H1 (cell line): Measurements from ENCODE around the gene TTYH2. TPM values are rescaled to one million over a fixed set of nuclear protein-coding genes. Genes with fewer than 3 reads are reported as not detected.

Source experiments
- CTCF ChIA-PET: fragments of 300-600 bp; sonication (Branson Sonifier 250); formaldehyde crosslinking; loops from one replicate; lab custom pipeline; 2021; ENCODE audit not compliant: partially characterized antibody; lab: Charles Lee
- POLR2A ChIA-PET: fragments of 300-600 bp; sonication (Branson Sonifier 250); formaldehyde crosslinking; loops from one replicate; lab custom pipeline; 2021; ENCODE audit warnings: inconsistent platforms; ENCODE audit not compliant: partially characterized antibody; lab: Charles Lee
- DNase-seq, 2 experiments: peaks; one replicate each; pipeline versions ENCODE4 v3.0.0 to v3.0.0-alpha.2; 2010 to 2022; ENCODE audit warnings: low spot score in 2 of 2, low read depth in 1 of 2, mixed read lengths in 1 of 2
- FAIRE-seq: peaks from 2 replicates; lab custom pipeline; 2011; peaks lifted over from hg19 to GRCh38; lab: Jason Lieb, UNC
- H2AFZ ChIP-seq: 2 replicates; pipeline ENCODE4 v1.8.1; 2012; ENCODE audit warnings: low read length, inconsistent platforms
- H2AK5ac ChIP-seq: 2 replicates; pipeline ENCODE4 v1.6.1; 2013; ENCODE audit warnings: low read depth, low read length
- H2BK120ac ChIP-seq: replicated peaks from 2 replicates; pipeline ENCODE3; 2013; ENCODE audit warnings: low read depth, low read length, inconsistent platforms
- H2BK12ac ChIP-seq: 2 replicates; pipeline ENCODE4 v1.6.1; 2013; ENCODE audit warnings: low read depth, low read length
- H2BK15ac ChIP-seq: 2 replicates; pipeline ENCODE4 v1.6.1; 2013; ENCODE audit warnings: low read length
- H2BK20ac ChIP-seq: 2 replicates; pipeline ENCODE4 v1.6.1; 2013; ENCODE audit warnings: low read length
- H2BK5ac ChIP-seq: 2 replicates; pipeline ENCODE4 v1.6.1; 2013; ENCODE audit warnings: low read depth, low read length
- H3K14ac ChIP-seq: 2 replicates; pipeline ENCODE4 v1.6.1; 2013; ENCODE audit warnings: inconsistent platforms; ENCODE audit not compliant: insufficient read length
- H3K18ac ChIP-seq: 2 replicates; pipeline ENCODE4 v1.6.1; 2013; ENCODE audit warnings: low read length; ENCODE audit errors: extremely low read depth
- H3K23ac ChIP-seq: 2 replicates; pipeline ENCODE4 v1.6.1; 2013; ENCODE audit warnings: inconsistent platforms; ENCODE audit not compliant: insufficient read length
- H3K23me2 ChIP-seq: 2 replicates; pipeline ENCODE4 v1.6.1; 2013; ENCODE audit warnings: low read depth, low read length
- H3K27ac ChIP-seq: 2 replicates; pipeline ENCODE4 v1.6.1; 2011; ENCODE audit warnings: low read depth, low read length, inconsistent platforms
- H3K27me3 ChIP-seq, 4 experiments: replicated peaks in 1 of 4; 1 replicate in 1 of 4; 2 replicates in 3 of 4; pipeline versions ENCODE4 v1.6.1 to v1.8.1; 2011 to 2013; ENCODE audit warnings: low read length in 3 of 4, mild to moderate bottlenecking in 3 of 4, inconsistent platforms in 2 of 4, mixed read lengths in 2 of 4, moderate library complexity in 1 of 4; ENCODE audit not compliant: control insufficient read depth in 3 of 4, insufficient read depth in 3 of 4; ENCODE audit errors: extremely low read depth in 1 of 4
- H3K36me3 ChIP-seq, 4 experiments: 2 replicates each; pipeline versions ENCODE4 v1.6.1 to v1.8.1; 2011 to 2013; ENCODE audit warnings: mild to moderate bottlenecking in 4 of 4, low read length in 3 of 4, moderate library complexity in 2 of 4, control low read depth in 1 of 4, inconsistent platforms in 1 of 4; ENCODE audit not compliant: insufficient read depth in 4 of 4, control insufficient read depth in 2 of 4
- H3K4ac ChIP-seq: replicated peaks from 2 replicates; pipeline ENCODE3; 2013; ENCODE audit warnings: low read length, low read depth, mixed read lengths, inconsistent platforms; ENCODE audit not compliant: insufficient read length
- H3K4me1 ChIP-seq, 4 experiments: replicated peaks in 1 of 4; 1 replicate in 1 of 4; 2 replicates in 3 of 4; pipeline versions ENCODE4 v1.6.1 to v1.8.1; 2011 to 2013; ENCODE audit warnings: low read length in 3 of 4, inconsistent platforms in 2 of 4, mixed read lengths in 1 of 4; ENCODE audit not compliant: insufficient read depth in 4 of 4, control insufficient read depth in 3 of 4
- H3K4me2 ChIP-seq, 2 experiments: 2 replicates each; pipeline versions ENCODE4 v1.6.1 to v1.8.1; 2011 to 2013; ENCODE audit warnings: low read depth in 2 of 2, low read length in 2 of 2, control low read depth in 1 of 2, inconsistent platforms in 1 of 2, mild to moderate bottlenecking in 1 of 2; ENCODE audit not compliant: insufficient read depth in 1 of 2
- H3K4me3 ChIP-seq, 4 experiments: fragments of 200-600, 300-600 bp in 1 of 4; sonication (generic), shearing (Covaris generic), sonication (Bioruptor Twin) in 1 of 4; 2 replicates each; pipeline versions ENCODE4 v1.5.1 to v1.8.1; 2011 to 2016; ENCODE audit warnings: low read length in 4 of 4, low read depth in 3 of 4, control low read depth in 2 of 4, inconsistent platforms in 2 of 4, mild to moderate bottlenecking in 2 of 4, mixed read lengths in 1 of 4, moderate library complexity in 1 of 4; ENCODE audit not compliant: insufficient read depth in 2 of 4; ENCODE audit errors: extremely low read depth in 1 of 4
- H3K56ac ChIP-seq: replicated peaks from 2 replicates; pipeline ENCODE3; 2013; ENCODE audit warnings: low read depth, mild to moderate bottlenecking, mixed read lengths, low read length, inconsistent platforms; ENCODE audit not compliant: insufficient read length
- H3K79me1 ChIP-seq: 2 replicates; pipeline ENCODE4 v1.6.1; 2013; ENCODE audit warnings: low read depth, low read length, control low read depth
- H3K79me2 ChIP-seq, 2 experiments: 2 replicates each; pipeline versions ENCODE4 v1.6.1 to v1.8.1; 2012 to 2013; ENCODE audit warnings: low read length in 2 of 2, mild to moderate bottlenecking in 2 of 2, inconsistent platforms in 1 of 2; ENCODE audit not compliant: insufficient read depth in 2 of 2, control insufficient read depth in 1 of 2
- H3K9ac ChIP-seq, 4 experiments: replicated peaks in 1 of 4; 1 replicate in 1 of 4; 2 replicates in 3 of 4; pipeline versions ENCODE4 v1.6.1 to v1.8.1; 2011 to 2013; ENCODE audit warnings: low read depth in 3 of 4, low read length in 3 of 4, control low read depth in 2 of 4, mild to moderate bottlenecking in 2 of 4, moderate library complexity in 2 of 4, inconsistent platforms in 1 of 4; ENCODE audit errors: extremely low read depth in 1 of 4
- H3K9me3 ChIP-seq, 2 experiments: 2 replicates each; pipeline versions ENCODE4 v1.6.1 to v1.8.1; 2012 to 2013; ENCODE audit warnings: mild to moderate bottlenecking in 2 of 2, moderate library complexity in 2 of 2, control low read depth in 1 of 2, inconsistent platforms in 1 of 2, low read depth in 1 of 2, low read length in 1 of 2, mixed read lengths in 1 of 2; ENCODE audit not compliant: insufficient read depth in 2 of 2
- H4K20me1 ChIP-seq, 2 experiments: replicated peaks in 1 of 2; 2 replicates each; pipeline versions ENCODE3 to v1.8.1; 2011 to 2013; ENCODE audit warnings: inconsistent platforms in 2 of 2, low read length in 2 of 2, mild to moderate bottlenecking in 1 of 2; ENCODE audit not compliant: insufficient read depth in 2 of 2, control insufficient read depth in 1 of 2
- H4K5ac ChIP-seq: 2 replicates; pipeline ENCODE4 v1.6.1; 2013; ENCODE audit warnings: low read length, low read depth, mixed read lengths, inconsistent platforms; ENCODE audit not compliant: insufficient read length
- H4K8ac ChIP-seq: 2 replicates; pipeline ENCODE4 v1.8.0; 2013; ENCODE audit warnings: mild to moderate bottlenecking, moderate library complexity, low read length, inconsistent platforms; ENCODE audit not compliant: insufficient read depth; ENCODE audit errors: extremely low read depth
- H4K91ac ChIP-seq: replicated peaks from 2 replicates; pipeline ENCODE3; 2013; ENCODE audit warnings: low read length, mixed read lengths, inconsistent platforms; ENCODE audit not compliant: insufficient read length
- PHF8 ChIP-seq: fragments of 200-600 bp; sonication (generic); conservative IDR thresholded peaks from 2 replicates; pipeline ENCODE4 v1.7.1; 2012; ENCODE audit warnings: low read depth, mild to moderate bottlenecking, inconsistent platforms, low read length, moderate library complexity
- TAF1 ChIP-seq: IDR thresholded peaks from 2 replicates; pipeline ENCODE4 v1.6.1; 2011; ENCODE audit warnings: mild to moderate bottlenecking, low read depth, low read length
- WGBS, 2 experiments: shearing (Covaris generic) in 1 of 2; methylation state at CpG; one replicate each; pipeline versions ENCODE4 v1.1.6 to v1.1.7; 2013 to 2015; ENCODE audit warnings: low lambda C conversion rate in 2 of 2, mixed read lengths in 2 of 2, inconsistent platforms in 1 of 2, low coverage in 1 of 2, missing lambda C conversion rate in 1 of 2; ENCODE audit not compliant: insufficient replicate concordance in 2 of 2, insufficient coverage in 1 of 2, insufficient read length in 1 of 2; ENCODE audit errors: extremely low coverage in 1 of 2, missing lambda C conversion rate in 1 of 2; 5-methylcytosine and 5-hydroxymethylcytosine counted together
- polyA plus RNA-seq, 7 experiments: library from polyadenylated mRNA; depleted of rRNA in 3 of 7; stranded (reverse) in 5 of 7; unstranded in 2 of 7; fragments of >200 nt in 5 of 7; fragments of 200-250 nt in 2 of 7; gene quantifications; 1 replicate in 5 of 7; 2 replicates in 1 of 7; 4 replicates in 1 of 7; pipeline versions ENCODE4 v1.2.1 to v1.2.3, GENCODE V29; 2011 to 2013; ENCODE audit warnings: missing spikeins in 2 of 7, mixed read lengths in 2 of 7
- total RNA-seq: library from RNA; stranded (reverse); fragmentation: NEBNext Ultra II Directional; extraction: Animal tissue kit (Norgen Biotek cat#: 25700); gene quantifications from 2 replicates; pipeline ENCODE4 v1.2.1, GENCODE V29; 2021

Gene TTYH2
- total and polyA plus RNA-seq, 2 of the 8 experiments (the other 6 are each of a cell fraction or from before 2014, with no cell fraction given) = 3.2 to 9.2 TPM

GRCh38 chr17:74243013-74243755 is 29.8 kb downstream of the TTYH2 start:
- no peak overlapping the region for H3K27ac ChIP-seq
- H3K4me1 ChIP-seq = peaks cover 11 to 27% (median 17%) of the 10 kb centered on the region in 4 experiments
- H2BK15ac ChIP-seq = peak overlapping the region; percentile 50; the same call in 1 of the 2 replicates
- H3K23me2 ChIP-seq = no peaks in the 10 kb centered on the region
- no peak overlapping the region for H2AK5ac ChIP-seq
- H2BK120ac ChIP-seq = no peak overlapping the region
- FAIRE-seq (no peak), DNase-seq (no peak)
- H3K27me3 ChIP-seq = no peaks in the 10 kb centered on the region
- H2AFZ ChIP-seq = no peak overlapping the region
- no peak overlapping the region for H2BK20ac ChIP-seq
- H3K79me2 ChIP-seq = no peaks in the 10 kb centered on the region
- no peak overlapping the region for H3K23ac ChIP-seq
- H4K5ac ChIP-seq = no peak overlapping the region
- H3K56ac ChIP-seq = no peak overlapping the region
- H3K36me3 ChIP-seq = no peaks in the 10 kb centered on the region
- H4K91ac ChIP-seq = peak overlapping the region; percentile 2
- ChIA-PET POLR2A (interaction anchor here (0.9 to 8.2 kb wide), 5 partner anchors 11 to 37 kb away, joined by 3 to 61 read pairs (median 3); partner anchors contain the start of gene TTYH2), CTCF (interaction anchor here (1.1 to 2.6 kb wide), 4 partner anchors 9 to 40 kb away, joined by 3 to 7 read pairs (median 5); partner anchors contain the start of gene RPL38)
- H3K9me3 ChIP-seq = 0 out of 4 replicates have a peak, but pooled peaks cover 0 to 4% of the 10 kb centered on the region in 2 experiments
- H3K79me1 ChIP-seq = no peaks in the 10 kb centered on the region
- H3K18ac ChIP-seq = no peak overlapping the region; the same call in 1 of the 2 replicates
- no peak overlapping the region for H3K4me2 ChIP-seq
- H3K14ac ChIP-seq = no peak overlapping the region
- 89% methylated on average over 13 of the region's 13 CpGs; no CpG with 5 or more reads in 1 of the 2 experiments for WGBS, 2 experiments
- no peak overlapping the region; the same call in 1 of the 2 replicates for H2BK12ac ChIP-seq
- no peaks in the 10 kb centered on the region for H4K20me1 ChIP-seq
- no peak overlapping the region for H3K9ac ChIP-seq
- H3K4ac ChIP-seq = no peak overlapping the region
- no peak overlapping the region for H2BK5ac ChIP-seq
- H4K8ac ChIP-seq = no peak overlapping the region
- no peak overlapping the region for H3K4me3 ChIP-seq
- TF ChIP-seq TAF1 (no peak), PHF8 (no peak)
